HG02938 (cell line): ENCODE data around the gene LMAN2.

Experiments
- ATAC-seq: cut with Tn5 transposase; IDR thresholded peaks from one replicate; pipeline ENCODE4 v1.9.1; 2021; ENCODE audit warnings: mild to moderate bottlenecking, moderate library complexity; ENCODE audit not compliant: unreplicated experiment

Gene LMAN2

DNA sequence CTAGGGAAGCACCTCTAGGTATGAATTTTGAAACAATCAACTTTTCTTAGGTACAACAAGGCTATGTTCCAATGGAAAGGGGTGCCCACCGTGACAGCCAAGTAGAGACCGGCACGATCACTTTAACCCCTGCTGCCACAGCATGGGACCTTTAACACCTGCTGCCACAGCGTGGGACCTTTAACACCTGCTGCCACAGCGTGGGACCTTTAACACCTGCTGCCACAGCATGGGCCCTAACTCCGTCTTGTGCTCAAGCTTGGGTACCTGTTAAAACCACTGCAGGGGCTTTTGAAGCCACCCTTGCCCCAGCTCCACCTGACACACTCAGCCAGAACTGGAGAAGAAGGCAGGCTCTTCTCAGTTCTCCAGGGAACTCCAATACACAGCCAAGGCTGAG is 21.6 kb downstream of the LMAN2 start:
- no peak for ATAC-seq

DNA sequence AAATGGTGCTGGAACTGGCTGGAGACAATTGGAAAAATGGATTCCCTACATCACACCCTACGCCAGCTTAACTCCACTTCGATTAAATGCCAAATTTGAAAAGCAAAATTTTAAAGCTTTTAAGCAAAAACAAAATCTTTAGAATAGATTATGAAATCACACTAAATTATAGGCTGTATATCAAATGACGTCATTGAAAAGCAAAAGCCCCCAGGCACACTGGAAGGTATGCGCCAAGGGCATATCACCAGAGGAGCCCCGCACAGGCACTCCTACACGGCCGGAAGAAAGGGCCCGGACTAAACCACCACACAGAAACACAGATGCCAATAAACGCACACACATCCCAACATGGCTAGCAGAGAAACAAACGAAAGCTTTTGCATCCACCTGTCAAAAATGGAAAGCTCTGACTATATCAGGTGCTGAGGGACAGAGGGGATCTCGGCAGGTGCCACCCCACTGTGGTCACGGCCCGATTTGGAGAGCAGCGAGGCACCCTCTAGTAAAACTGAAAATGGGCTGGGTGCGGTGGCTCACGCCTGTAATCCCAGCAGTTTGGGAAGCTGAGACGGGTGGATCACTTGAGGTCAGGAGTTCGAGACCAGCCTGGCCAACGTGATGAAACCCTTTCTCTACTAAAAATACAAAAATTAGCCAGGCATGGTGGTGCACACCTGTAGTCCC is 22.8 kb downstream of the LMAN2 start:
- no peak for ATAC-seq

DNA sequence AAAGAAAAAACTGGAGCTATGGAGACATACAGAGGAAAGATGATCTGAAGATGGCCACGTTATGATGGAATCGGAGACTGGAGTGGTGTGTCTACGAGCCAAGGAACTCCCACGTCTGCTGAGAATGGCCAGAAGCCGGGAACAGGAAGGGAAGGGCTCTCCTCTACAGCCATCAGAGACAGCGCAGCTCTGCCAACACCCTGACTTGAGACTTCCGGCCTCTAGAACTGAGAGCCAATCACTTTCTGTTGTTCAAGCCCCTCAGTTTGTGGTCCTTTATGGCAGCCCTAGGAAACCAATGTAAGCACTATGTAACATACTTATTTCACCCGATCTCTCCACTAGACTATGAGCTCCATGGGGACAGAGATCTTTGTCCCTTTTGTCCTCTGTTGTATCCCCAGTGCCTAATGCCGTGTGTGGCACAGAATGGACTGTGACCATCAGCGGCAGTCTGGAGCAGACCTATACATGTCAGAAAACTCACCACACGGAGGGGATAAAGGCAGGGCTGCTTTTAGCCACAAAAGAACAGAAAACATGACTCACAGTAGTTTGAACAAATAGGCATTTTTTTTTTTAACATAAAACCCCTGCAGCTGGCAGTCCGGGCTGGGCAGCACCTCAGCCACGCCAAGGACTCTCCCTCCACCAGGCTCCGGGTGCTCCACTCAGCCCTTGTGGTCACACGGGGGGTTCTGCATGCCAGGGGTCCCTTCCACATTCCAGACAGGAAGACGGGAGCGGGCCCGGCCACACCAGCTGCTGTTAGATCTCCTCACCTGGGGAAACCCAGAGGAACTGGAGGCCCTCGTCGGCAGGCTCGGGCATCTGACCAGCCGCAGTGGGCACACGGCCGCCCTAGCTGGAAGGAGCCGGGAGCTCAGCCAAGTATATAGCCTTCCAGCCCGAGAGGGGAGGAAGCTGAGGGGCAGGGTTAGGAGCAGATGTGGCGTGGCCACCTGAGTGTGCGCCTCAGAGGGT is 23.6 kb downstream of the LMAN2 start:
- no peak for ATAC-seq

DNA sequence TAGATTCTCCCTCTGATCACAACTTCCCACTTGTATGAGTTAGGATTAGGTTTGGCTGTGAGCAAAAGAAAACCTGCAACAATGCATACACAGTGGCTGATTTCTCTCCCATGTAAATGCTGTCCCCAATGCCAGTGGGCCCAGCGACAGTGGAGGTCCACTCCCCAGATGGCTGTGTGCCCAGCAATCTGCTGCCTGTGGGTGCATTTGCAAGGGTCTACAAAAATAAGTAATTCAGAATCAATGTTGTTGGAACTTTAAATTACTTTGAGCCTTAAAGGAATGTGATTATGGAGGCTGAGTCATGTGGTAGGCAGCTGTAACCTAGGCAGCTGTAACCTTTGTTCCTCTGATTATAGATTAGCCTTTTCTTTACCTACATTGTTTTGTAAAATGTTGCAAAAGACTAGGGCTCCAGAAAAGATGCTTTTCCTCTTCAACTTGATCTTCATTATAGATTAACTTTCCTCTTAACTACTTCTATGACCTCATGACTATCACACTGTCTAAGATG is 25.5 kb downstream of the LMAN2 start:
- ATAC-seq, result no peak

DNA sequence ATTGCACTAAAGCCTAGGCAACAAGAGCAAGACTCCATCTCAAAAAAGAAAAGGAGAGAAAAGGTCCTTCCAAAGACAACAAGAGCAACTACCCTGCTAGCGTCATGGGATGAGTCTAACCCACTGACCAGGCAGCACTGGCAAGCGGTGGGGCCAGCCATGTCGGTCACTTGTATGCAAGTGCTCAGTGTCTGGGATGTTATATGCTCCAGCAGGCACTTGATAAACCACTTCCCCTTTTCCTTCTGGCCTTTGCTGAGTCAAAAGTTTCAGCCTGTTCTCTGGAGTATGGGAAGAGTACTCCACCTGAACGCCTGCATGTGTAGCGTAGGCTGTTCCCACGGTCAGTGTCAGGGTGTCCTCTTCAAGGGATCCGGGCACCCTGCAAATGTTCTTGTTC is 30.6 kb downstream of the LMAN2 start:
- ATAC-seq, result no peak

DNA sequence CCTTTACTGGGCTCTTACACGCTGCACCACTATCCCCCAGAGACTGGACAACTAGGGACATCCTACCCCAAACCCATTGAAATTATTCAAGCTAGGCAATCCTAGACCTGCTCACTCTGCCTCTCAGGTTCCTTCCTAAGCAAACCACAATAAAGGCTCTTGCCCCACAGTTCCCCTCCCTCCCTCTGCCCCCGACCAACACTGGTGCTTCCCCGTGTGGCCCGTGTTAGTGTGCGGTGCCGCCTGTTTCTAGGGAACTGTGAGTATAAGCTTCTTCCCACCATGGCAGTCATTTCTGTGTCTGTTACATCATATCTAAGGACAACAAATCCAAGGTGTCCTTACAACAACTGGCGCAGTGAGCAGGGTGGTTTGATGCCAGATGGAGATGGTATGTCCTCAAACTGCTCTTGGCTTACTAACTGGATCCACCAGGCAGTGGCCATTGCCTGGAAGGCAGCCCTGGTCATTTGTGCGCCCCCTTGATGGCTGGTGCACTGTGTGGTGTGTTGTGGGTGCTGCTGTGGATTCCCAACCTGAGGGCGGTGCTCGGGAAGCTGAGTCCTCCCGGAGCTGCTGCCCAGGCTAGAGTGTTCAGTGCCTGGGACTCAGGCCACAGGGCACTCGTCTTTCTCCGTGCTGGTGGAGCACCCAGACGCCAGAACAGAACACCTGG is 31.4 kb downstream of the LMAN2 start:
- no peak for ATAC-seq

DNA sequence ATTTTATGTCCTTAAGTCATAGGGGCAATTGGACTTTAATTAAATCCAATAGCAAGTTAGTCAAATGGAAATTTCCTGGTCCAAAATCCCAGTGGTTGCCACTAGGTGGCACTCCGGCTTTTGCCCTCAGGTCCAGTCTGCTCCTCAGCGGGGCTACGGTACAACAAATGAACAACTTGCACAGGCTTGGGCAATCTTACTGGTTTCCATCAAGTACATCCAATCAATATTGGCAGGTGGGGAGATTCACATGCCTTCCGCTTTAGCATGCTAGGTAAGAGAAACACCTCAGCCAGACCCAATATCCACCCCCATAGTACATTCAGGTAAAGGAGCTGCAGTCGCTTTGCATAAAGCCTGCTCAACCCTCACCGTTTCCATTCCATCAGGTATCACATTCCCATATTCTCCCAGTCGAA is 33.5 kb downstream of the LMAN2 start:
- no peak for ATAC-seq

DNA sequence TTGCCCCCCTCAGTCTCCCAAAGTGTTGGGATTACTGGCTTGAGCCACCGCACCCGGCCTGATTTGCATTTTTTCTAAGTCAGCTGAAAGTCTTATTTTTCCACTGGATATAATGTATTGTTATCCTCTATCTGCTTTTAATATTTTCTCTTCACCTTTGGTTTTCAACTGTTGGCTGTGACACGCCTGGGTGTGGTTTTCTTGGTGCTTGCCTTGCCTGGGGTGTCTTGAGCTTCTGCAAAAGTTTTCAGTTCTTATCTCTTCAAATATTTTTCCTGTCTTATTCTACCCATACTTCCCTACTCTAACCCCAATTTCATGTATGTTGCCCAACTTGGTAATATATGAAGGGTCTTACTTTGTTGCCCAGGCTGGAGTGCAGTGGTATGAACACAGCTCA is 35.5 kb downstream of the LMAN2 start:
- ATAC-seq, result no peak

DNA sequence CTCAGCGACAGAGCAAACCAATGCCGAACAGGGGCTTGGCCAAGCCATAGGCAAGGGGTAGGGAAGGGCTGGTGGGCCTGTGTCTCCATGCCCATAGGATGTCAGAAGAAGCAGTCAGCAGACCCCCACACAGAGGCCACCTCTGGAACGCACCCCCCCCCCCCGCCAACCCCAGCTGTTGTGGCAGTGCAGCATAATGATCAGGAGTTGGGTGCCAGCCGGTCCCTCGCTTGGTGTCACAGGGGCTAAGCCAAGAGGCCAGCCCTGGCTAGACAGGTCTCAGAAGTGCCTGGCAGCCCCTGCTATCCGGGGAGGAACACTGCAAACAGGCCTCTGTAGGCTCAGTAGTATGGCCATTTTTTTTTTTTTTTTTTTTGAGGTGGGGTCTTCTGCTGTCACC is 36.1 kb downstream of the LMAN2 start:
- no peak for ATAC-seq

DNA sequence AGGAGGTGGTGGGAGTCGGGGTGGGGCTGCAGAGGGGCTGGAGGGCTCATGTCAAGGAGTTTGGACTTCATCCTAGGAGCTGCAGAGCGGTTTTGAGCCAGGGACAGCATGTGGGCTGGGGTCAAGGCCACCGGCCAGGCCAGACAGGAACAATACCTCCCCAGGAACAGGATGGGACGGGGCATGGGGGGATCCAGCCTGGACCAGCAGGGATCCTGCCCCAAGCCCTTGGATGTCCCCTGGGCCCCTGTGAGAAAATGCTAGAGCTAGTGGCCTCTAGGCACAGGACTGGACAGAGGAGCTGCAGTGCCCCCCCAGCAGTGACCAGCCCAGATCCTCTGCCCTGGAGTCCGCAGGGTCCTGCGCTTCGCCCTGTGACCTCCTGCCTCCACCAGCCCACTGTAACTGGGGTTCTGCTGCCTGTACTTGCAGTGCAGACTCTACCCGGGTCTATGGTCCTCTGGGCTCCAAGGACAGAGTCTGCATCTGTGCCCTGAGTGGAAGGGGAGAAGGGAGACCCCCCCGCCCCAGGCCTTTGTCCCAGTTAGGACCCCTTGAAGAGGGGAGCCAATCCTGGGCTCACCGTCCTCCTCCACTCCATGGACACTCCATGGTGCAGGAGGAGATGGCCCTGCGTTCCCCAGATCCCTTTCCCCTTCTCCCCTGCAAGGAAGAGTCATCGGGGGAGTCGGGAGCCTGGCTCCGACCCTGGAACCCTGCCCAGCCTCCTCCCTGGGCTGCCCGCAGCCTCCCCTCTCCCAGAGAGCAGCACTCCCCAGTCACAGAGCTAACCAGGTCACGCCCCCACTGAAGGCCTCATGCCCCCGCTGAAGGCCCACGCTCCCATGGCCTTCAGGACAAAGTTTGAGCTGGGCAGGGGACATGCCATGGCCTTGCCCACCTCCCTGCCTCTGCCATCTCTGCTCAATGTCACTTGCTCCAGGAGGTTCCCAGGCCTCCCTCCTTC is 36.8 kb downstream of the LMAN2 start:
- ATAC-seq, result no peak

DNA sequence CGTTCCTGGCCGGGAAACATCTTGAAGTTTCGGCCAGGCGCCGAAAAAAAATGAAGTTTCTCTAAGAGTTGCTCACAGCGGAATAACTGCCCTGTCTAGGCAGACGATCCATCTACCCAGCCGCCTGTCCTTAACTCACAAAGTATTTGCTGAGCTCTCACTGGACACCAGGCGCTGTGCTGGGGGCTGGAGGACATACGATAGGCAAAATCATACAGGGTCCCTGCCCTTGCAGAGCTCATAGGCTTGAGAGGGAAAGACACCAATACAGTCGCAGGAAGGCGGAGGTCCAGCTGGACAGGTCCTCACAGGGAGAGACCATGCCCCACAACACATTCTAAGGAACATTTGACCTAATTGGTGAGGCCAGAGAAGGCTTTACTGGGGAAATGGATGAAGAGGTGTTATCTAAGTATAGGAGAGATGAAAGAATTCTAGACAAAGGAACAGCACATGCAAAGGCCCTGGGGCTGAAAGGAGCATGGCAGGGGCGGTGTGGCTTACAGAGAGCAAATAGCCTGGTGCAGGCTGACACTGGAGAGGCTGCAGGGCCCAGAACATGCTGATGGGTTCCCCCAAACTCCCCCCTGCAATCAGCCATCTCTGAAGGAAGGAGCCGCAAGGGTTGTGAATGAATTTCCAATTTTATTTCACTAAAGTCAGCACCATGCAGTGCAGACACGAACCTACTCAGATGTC is 37.8 kb downstream of the LMAN2 start:
- no peak for ATAC-seq

DNA sequence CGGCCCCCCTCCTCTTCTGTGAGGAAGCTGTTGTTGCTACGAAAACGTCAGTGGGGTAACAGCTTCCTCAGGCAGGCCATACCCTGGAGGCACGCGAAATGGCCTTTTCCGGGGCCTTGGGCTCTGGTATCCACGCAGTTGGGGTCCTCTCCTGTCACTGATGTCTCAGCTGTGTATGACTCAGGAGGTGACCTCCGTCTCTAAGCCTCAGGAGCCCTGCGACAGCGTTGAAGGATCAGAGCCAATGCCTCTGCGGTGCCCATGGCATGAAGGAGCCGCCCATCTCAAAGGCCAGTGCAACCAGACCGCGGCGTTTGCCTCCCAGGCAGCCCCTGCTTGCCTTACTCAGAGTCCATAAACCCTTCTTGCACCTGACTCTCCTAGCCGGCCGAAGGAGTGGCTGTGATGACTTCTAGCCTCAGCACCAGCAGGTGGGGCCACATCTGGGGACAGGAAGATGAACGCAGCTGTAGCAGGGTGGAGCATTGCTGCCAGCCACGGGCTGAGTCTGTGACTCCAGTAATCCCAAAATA is 38.8 kb downstream of the LMAN2 start:
- ATAC-seq, result peak; percentile 28

DNA sequence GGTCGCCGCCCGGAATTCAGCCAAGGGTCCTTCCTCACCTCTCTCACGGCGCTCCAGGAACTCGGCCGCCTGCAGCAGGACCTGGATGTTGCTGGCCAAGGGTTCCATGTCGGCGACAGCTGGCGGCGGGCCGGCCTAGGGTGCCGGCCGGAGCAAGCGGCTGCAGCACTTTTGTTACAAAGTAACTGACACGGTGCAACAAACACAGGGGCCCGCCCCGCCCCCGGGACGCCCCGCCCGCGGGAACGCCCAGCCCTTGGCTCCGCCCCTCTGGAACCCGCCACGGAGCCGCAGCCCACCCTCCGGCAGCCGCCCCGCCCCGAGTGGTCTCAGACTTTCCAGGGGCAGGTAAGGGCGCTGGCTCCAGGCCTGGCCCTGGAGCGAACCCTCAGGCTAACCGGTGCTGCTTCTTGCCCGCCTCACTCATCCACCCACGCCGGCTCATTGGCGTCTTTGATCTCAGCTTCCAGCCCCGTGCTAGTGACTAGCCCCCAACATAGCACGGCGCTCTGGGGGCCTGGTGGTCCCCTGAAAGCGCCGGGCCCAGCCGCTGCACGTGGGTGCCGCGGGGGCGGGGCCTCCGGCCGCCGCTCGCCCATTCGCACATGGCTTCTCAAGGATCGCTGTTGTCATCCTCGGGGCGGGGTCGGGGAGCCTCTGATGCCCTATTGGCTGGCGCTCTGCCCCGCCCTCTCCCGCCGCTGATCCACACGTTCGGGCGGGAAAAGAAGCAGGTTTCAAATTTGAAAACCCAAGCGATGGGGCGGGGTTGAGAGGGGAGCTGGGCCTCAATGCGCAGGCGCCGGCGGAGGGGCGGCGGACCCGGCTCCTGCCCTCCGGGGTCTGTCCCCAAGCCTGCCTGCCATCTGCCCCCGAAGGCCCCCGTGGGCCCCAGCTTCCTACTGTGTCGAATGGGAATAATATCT is 39.5 kb downstream of the LMAN2 start, which contains the start of gene MXD3:
TSS of gene MXD3 (minus strand) at position 176 of the 926 bp plus-strand sequence. CDS start at position 108, 68 bp downstream.
- peak; percentile 78 for ATAC-seq

DNA sequence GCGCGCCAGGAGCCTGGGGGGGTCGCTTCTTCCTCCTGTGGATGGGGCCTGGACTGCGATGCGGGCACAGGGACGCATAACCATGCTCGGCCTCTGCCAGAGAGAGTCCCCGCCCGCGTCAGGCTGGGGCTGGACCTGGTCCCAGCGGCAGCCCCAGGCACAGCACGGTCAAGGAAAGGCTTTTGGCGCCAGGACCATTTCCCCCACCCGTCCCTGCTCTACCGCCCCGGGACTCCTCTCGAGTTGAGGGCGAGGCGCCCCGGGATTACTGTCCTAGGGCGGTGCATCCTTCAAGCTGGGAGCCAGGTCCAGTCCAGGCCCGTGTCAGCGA is 40.1 kb downstream of the LMAN2 start:
- no peak for ATAC-seq

DNA sequence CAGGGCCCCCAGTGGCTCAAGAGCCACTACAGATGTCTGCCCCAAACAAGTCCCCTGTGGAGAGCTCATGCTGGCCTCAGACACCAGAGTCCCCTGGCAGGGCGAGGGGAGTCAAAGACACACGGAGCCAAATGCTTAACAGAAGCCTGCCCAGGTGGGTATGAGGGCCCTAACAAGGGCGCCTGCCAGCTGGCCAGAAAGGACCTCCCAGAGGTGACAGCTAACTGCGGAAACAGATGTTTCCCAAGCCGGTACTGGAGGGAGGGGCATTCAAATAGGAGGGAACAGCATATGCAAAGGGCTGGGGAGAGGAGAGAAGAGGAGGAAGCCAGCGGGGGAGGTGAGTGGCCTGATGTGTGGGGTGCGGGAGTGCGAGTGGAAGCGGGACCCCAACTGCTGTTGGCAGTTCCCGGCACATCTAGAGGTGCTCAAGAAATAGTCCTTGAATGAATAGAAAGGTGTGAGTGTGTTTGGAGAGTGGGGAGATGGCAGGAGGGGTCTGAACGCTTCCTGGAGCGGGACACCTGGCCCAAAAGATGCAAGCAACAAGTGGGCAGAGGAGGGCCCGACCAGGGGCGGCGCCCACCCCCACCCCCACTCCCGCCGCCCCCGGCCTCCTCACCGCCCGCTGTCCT is 40.6 kb downstream of the LMAN2 start:
- no peak for ATAC-seq

DNA sequence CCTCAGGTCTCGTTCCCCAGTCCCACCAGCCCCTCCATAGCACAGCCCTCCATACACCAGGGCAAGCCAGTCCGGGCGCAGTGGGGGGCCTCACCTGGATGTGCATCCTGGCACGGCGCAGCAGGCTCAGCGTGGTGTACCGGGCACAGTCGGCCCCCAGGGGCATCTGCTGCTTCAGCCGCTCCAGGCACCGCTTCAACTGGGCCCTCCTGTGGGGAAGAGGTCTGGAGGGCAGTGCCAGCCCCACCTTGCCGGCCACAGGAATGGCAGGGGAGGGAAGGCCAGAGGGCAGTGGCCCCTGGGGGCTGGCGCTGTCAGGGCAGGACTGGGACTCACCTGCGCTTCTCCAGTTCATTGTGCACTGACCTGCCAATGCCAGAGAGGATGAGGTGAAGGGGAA is 41.1 kb downstream of the LMAN2 start:
- no peak for ATAC-seq

DNA sequence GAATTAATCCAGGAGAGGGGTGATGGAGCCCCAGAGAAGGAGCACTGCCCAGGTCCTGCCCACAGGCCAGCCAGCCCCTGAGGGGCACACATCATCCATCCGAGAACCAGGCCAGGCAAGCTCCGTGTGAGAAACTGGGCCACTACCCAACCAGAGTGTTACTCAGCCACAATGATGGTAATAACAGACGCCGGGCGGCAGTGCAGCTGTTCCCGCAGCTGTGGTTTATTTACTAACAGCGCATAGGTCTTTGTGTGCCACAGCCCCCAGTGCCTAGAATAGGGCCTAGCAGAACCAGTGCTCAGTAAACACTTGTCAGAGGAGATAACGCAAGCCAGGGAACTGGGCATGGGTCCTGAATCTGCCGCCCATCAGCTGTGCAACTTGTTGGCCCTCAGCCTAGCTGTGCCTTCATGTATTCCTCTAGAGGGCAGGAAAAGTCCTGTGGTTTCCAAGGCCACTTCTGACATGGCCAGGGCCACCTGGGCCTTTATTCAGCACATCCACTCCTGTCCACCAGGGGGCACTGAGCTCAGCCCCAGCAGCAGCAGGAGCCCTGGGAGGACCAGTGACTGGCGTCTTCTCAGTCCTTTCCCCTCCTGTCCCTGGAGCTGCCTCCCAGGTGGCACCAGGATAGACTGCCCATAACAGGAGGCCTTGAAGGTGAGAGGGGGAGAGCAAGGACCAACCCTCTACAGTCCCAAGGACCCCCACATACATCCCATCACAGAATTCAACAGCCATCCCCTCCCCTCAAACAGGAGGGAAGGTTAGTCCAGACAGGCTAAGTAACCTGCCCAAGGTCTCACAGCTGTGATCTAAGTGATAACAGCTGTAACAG is 41.9 kb downstream of the LMAN2 start:
- no peak for ATAC-seq
